ENCODE measurements around the gene SLC39A11.

GRCh38 chr17:72660274-72661115 lies 432.0 kb downstream of the SLC39A11 start:
- TF ChIP-seq ESRRG (CRISPR knock-in tag; IDR thresholded peaks at IDR 0.05) (no peak), ARNTL (CRISPR knock-in tag; IDR thresholded peaks at IDR 0.05; ENCODE audit: borderline replicate concordance, low read depth) (no peak), OSR1 (CRISPR knock-in tag; IDR thresholded peaks at IDR 0.05) (no peak), TSHZ2 (CRISPR knock-in tag; IDR thresholded peaks at IDR 0.05) (no peak), RARB (CRISPR knock-in tag; IDR thresholded peaks at IDR 0.05) (no peak)

All from SK-N-SH treated with all-trans-retinoic acid at 6 μM for 48 hours (cell line).